ENCODE data around the gene PIK3AP1.

DNA sequence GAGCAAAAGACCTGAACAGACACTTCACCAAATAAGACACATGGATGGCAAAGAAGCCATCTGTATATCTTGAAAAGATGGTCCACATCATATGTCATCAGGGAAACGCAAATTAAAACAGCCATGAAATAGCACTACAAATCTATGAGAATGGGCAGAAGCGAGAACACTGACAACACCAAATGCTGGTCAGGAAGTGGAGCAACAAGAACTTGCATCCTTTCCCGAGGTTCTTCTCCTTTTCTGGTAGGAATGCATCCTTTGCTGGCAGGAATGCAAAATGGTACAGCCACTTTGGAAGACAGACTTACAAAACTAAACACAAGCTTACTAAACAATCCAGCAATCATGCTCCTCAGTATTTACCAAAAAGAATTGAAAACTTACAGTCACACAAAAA is 60.0 kb downstream of the PIK3AP1 start:
- no peak for TF ChIP-seq POLR2A (IDR thresholded peaks at IDR 0.05)
- TF ChIP-seq, protein P1, sequence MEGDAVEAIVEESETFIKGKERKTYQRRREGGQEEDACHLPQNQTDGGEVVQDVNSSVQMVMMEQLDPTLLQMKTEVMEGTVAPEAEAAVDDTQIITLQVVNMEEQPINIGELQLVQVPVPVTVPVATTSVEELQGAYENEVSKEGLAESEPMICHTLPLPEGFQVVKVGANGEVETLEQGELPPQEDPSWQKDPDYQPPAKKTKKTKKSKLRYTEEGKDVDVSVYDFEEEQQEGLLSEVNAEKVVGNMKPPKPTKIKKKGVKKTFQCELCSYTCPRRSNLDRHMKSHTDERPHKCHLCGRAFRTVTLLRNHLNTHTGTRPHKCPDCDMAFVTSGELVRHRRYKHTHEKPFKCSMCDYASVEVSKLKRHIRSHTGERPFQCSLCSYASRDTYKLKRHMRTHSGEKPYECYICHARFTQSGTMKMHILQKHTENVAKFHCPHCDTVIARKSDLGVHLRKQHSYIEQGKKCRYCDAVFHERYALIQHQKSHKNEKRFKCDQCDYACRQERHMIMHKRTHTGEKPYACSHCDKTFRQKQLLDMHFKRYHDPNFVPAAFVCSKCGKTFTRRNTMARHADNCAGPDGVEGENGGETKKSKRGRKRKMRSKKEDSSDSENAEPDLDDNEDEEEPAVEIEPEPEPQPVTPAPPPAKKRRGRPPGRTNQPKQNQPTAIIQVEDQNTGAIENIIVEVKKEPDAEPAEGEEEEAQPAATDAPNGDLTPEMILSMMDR (IDR thresholded peaks at IDR 0.05) = no peak
- no peak for TF ChIP-seq POLR2AphosphoS5 (IDR thresholded peaks at IDR 0.05)
- TF ChIP-seq EP300 (IDR thresholded peaks at IDR 0.05) = no peak
